Calu3 (cell line): ENCODE measurements around the gene UVRAG. TPM values are rescaled to one million over a fixed set of nuclear protein-coding genes. Genes with fewer than 3 reads are reported as not detected.

Experiments
- BruUV-seq: library from RNA; stranded (reverse); fragments of 400-500 nt; replicated peaks from 2 replicates; lab custom pipeline; 2021; lab: Mats Ljungman, UMichigan
- CTCF ChIA-PET: fragments of 300-600 bp; sonication (Branson Sonifier 250); formaldehyde crosslinking; loops from one replicate; lab custom pipeline; 2022; ENCODE audit warnings: antibody characterized with exemption; lab: Charles Lee
- DNase-seq: peaks from one replicate; pipeline ENCODE4 v3.0.0; 2022
- H3K27ac Mint-ChIP-seq: one replicate; pipeline ENCODE4 v1.8.0; 2022; ENCODE audit warnings: mixed read lengths; ENCODE audit not compliant: unreplicated experiment
- H3K27me3 Mint-ChIP-seq: one replicate; pipeline ENCODE4 v1.8.0; 2022; ENCODE audit warnings: mixed read lengths; ENCODE audit not compliant: unreplicated experiment
- H3K36me3 Mint-ChIP-seq: one replicate; pipeline ENCODE4 v1.8.0; 2022; ENCODE audit warnings: mild to moderate bottlenecking, moderate library complexity, mixed read lengths; ENCODE audit not compliant: insufficient read depth, unreplicated experiment
- H3K4me1 Mint-ChIP-seq: one replicate; pipeline ENCODE4 v1.8.0; 2022; ENCODE audit warnings: mild to moderate bottlenecking, low read depth, mixed read lengths; ENCODE audit not compliant: unreplicated experiment
- H3K4me3 Mint-ChIP-seq: one replicate; pipeline ENCODE4 v1.8.0; 2022; ENCODE audit warnings: mild to moderate bottlenecking, low read depth, moderate library complexity, mixed read lengths; ENCODE audit not compliant: unreplicated experiment
- H3K9me3 Mint-ChIP-seq: one replicate; pipeline ENCODE4 v1.8.0; 2022; ENCODE audit warnings: low read depth, mixed read lengths; ENCODE audit not compliant: unreplicated experiment
- CTCF ChIP-seq: fragments of 200-600 bp; IDR thresholded peaks from one replicate; pipeline ENCODE4 v1.8.0; 2022; ENCODE audit warnings: antibody characterized with exemption; ENCODE audit not compliant: unreplicated experiment
- intact Hi-C: fragments of 100-400 bp; cut with micrococcal nuclease; formaldehyde crosslinking; loops from one replicate; pipeline ENCODE4 v1.10.0; 2022; ENCODE audit not compliant: unreplicated experiment
- total RNA-seq: library from RNA; stranded (reverse); gene quantifications from 2 replicates; pipeline ENCODE4 v1.2.3, GENCODE V29; 2022

UVRAG gene
- total RNA-seq, 1 experiment from 2014 or later: 18.5 TPM

- BruUV-seq: no TSS peak
- Mint-ChIP-seq H3K4me1 (peaks cover 26% of the 10 kb centered on the region), H3K36me3 (peaks cover 7% of the 10 kb centered on the region), H3K27ac (no peak overlapping the region), H3K27me3 (no peaks in the 10 kb centered on the region), H3K4me3 (no peak overlapping the region), H3K9me3 (no peaks in the 10 kb centered on the region)
- no peak for TF ChIP-seq CTCF
- CTCF ChIA-PET: no interaction called here
- intact Hi-C loops: no loop called here
- no peak for DNase-seq
These were observed 33.2 kb upstream of the UVRAG start for GRCh38 chr11:75781831-75782230.

GRCh38 chr11:75782540-75783263 is 32.3 kb upstream of the UVRAG start:
- Mint-ChIP-seq H3K9me3 (no peaks in the 10 kb centered on the region), H3K27ac (no peak overlapping the region), H3K36me3 (peaks cover 7% of the 10 kb centered on the region), H3K4me3 (no peak overlapping the region), H3K4me1 (peaks cover 23% of the 10 kb centered on the region), H3K27me3 (no peaks in the 10 kb centered on the region)
- BruUV-seq: no TSS peak
- TF ChIP-seq CTCF: no peak
- CTCF ChIA-PET: no interaction called here
- intact Hi-C loops: no loop called here
- no peak for DNase-seq

GRCh38 chr11:75783416-75784084 is 31.5 kb upstream of the UVRAG start:
- Mint-ChIP-seq H3K27me3 (no peaks in the 10 kb centered on the region), H3K27ac (no peak overlapping the region), H3K9me3 (no peaks in the 10 kb centered on the region), H3K4me1 (peaks cover 15% of the 10 kb centered on the region), H3K36me3 (peaks cover 7% of the 10 kb centered on the region), H3K4me3 (no peak overlapping the region)
- intact Hi-C loops: no loop called here
- TF ChIP-seq CTCF: no peak
- DNase-seq: no peak
- CTCF ChIA-PET: no interaction called here
- no TSS peak for BruUV-seq

- Mint-ChIP-seq H3K9me3 (no peaks in the 10 kb centered on the region), H3K27ac (no peak overlapping the region), H3K4me3 (no peak overlapping the region), H3K27me3 (no peaks in the 10 kb centered on the region), H3K36me3 (peaks cover 7% of the 10 kb centered on the region), H3K4me1 (peaks cover 15% of the 10 kb centered on the region)
- no peak for TF ChIP-seq CTCF
- CTCF ChIA-PET: no interaction called here
- DNase-seq: no peak
- no TSS peak for BruUV-seq
- intact Hi-C loops: no loop called here
These were observed 30.9 kb upstream of the UVRAG start for GRCh38 chr11:75784085-75784478.
